Left hindlimb (tissue), 1 donor: ENCODE results near the gene MCF2L.
A peak's percentile ranks its signal among the peaks of the same experiment; 100 is the strongest.
"Not testable (repeated sequence)": the region's sequence is repeated elsewhere in the genome, so short reads cannot be mapped to it uniquely, and the experiment has no call there.

Experiments
- DNase-seq: peaks from one replicate; pipeline ENCODE4 v3.0.0-alpha.2; 2018

The MCF2L gene

GRCh38 chr13:113105032-113105920, 136.3 kb downstream of the MCF2L start, which contains the start of gene F7:
Gene F7 (plus strand): TSS chr13:113105791. CDS start chr13:113105842, 51 bp downstream.
- no peak for DNase-seq

GRCh38 chr13:113105921-113106452, 137.0 kb downstream of the MCF2L start:
- no peak for DNase-seq

- no peak for DNase-seq
Measured at GRCh38 chr13:113106711-113107351, 137.8 kb downstream of the MCF2L start.

DNA sequence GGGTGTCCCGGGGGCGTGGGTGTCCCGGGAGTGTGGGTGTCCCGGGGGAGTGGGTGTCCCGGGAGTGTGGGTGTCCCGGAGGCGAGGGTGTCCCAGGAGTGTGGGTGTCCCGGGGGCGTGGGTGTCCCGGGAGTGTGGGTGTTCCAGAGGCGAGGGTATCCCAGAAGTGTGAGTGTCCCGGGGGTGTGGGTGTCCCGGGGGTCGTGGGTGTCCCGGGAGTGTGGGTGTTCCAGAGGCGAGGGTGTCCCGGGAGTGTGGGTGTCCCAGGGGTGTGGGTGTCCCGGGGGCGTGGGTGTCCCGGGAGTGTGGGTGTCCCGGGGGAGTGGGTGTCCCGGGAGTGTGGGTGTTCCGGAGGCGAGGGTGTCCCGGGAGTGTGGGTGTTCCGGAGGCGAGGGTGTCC, 139.5 kb downstream of the MCF2L start:
- peak; percentile 39 for DNase-seq

DNA sequence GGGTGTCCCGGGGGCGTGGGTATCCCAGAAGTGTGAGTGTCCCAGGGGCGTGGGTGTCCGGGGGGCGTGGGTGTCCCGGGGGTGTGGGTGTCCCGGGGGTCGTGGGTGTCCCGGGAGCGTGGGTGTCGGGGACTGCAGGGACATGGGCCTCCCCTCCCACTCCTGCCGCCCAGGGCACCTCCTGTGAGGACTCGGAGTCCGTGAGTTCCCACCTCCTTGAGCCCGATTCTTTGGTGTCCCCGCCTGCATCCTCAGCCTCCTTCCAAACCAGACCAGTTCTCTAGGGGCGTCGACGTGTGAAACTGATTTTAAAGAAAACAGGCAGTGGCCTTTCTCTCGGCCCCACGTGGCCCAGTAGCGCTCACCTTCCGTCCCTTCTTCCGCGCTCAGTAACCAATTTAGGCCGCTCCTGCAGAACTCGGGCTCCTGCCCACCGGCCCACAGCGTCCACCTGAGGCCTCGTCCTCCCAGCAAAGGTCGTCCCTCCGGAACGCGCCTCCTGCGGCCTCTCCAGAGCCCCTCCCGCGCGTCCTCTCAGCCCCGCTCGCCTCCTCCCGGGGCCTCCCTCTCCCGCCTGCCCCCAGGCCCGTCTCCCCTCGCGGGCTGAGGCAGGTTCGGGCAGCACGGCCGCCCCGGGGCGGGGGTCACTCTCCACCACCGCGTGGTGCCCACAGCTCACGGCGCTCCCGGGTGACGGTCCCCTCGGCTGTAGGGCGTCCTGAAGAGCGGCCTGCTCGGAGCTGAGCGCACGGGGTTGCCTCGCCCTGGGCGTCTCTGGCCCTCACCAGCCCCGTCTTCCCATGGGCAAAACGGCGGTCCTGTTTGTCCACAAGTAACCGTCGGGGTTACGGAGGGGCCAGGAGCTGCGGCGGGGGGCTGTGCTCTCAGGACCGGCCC, 140.4 kb downstream of the MCF2L start:
- DNase-seq = peak; percentile 35

GRCh38 chr13:113110048-113110851, 141.2 kb downstream of the MCF2L start:
- peak; percentile 62 for DNase-seq

- DNase-seq = no peak
Measured at GRCh38 chr13:113110852-113111315, 141.9 kb downstream of the MCF2L start.

- peak; percentile 19 for DNase-seq
Measured at GRCh38 chr13:113111821-113112220, 142.8 kb downstream of the MCF2L start.

DNA sequence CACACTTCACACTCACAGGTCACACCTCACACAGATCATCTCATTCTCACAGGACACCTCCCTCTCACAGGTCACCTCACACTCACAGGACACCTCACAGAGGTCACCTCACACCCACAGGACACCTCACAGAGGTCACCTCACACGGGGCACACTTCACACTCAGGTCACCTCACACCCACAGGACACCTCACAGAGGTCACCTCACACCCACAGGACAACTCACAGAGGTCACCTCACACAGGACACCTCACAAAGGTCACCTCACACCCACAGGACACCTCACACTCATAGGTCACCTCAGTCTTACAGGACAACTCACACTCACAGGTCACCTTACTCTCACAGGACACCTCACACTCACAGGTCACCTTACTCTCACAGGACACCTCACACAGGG, 143.5 kb downstream of the MCF2L start:
- not testable (repeated sequence) for DNase-seq

GRCh38 chr13:113112893-113113845, 144.2 kb downstream of the MCF2L start:
- DNase-seq = no peak

- DNase-seq = no peak
Measured at GRCh38 chr13:113113846-113114271, 144.8 kb downstream of the MCF2L start.

GRCh38 chr13:113114511-113115362, 145.7 kb downstream of the MCF2L start:
- DNase-seq = no peak

DNA sequence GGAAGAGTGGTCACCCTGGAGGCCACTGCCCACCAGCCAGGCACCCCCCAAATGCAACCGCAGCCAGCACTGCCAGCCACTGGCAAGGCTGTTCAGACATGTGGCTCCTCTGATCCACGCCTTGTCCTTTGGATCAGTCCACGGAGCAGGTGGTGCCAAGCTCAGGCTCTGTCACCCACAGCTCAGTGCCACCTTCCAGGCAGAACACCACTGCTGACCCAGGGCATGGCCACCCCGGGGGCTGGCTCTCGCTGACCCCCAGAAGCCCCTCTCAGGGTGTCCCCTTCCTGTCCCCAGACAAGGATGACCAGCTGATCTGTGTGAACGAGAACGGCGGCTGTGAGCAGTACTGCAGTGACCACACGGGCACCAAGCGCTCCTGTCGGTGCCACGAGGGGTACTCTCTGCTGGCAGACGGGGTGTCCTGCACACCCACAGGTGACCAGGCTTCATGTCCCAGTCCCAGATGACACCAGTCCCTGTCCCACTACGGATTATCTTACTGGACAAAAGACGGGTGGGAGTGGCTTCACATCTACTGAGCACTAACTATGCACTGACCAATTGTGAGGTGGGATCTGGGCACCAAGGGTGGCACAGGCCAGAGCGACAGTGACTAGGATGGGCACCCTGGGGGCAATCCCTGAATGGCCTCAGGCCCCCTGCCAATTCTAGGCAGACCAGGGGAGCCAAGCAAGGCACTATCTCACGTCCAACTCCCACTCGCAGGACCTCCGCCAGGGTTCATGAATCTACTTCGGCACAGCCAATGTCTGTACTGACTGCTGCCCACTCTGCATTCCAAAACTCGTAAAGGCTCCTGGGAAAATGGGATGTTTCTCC, 146.6 kb downstream of the MCF2L start:
- DNase-seq = no peak

DNA sequence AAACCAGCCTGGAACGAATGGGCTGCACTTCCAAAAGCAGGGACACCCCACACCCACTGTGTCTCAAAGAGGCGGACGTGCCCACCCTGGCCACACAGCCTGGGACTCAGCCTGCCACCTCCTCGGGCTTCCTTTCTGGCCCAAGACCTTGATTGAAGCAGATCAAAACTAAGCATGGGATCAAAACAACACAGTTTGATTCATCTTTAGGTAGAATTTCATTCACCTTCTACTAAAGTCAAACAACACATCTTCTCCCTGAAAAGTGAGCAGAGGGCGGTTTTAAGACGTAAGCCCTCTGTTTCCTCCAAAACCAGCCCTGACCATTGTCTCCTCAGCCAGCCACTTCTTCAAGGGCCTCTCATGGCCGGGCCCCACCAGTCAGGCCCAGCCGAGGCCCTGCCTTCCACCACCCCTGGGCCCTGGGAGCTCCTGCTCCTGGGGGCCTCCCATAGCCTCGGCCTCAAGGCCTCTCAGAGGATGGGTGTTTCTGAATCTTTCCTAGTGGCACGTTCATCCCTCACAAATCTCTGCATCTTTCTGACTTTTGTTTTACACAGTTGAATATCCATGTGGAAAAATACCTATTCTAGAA, 147.3 kb downstream of the MCF2L start:
- DNase-seq = no peak

GRCh38 chr13:113116871-113117271, 147.9 kb downstream of the MCF2L start:
- DNase-seq = no peak

DNA sequence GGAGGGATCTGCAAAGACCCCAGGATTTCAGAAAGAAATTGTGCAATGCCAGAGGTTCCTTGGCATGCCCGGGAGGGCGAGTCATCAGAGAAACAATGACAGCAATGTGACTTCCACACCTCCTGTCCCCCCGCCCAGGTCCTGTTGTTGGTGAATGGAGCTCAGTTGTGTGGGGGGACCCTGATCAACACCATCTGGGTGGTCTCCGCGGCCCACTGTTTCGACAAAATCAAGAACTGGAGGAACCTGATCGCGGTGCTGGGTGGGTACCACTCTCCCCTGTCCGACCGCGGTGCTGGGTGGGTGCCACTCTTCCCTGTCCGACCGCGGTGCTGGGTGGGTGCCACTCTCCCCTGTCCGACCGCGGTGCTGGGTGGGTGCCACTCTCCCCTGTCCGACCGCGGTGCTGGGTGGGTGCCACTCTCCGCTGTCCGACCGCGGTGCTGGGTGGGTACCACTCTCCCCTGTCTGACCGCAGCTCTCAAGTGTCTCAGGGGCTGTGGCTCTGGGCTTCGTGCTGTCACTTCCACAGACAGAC, 148.4 kb downstream of the MCF2L start:
- no peak for DNase-seq

DNA sequence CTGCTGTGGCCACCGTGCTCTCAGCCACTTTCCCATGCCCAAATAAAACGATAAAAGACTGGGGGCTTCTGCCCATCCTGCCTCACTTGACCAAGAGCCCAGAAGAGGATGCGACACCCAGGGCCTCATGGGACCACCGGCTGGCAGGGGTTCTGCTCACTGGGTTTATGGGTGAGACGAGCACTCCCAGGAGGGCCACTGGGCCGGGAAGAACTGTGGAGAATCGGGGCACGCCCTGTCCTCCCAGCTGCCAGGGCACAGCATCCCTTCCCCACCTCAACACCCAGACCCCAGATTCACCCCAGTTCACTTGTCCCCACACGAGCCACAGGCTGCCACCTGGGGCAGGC, 148.9 kb downstream of the MCF2L start:
- no peak for DNase-seq
